SK-N-SH (cell line): ENCODE data around the gene FRAS1. TPM values are rescaled to one million over a fixed set of nuclear protein-coding genes. Genes with fewer than 3 reads are reported as not detected.

Source experiments
- CTCF ChIA-PET: fragments of 300-600, 350-600 bp; formaldehyde crosslinking; extraction: SDS; loops from one replicate; lab custom pipeline; 2021; lab: Yijun Ruan, JAX
- POLR2A ChIA-PET: fragments of 350-600 bp; sonication (Branson Sonifier 250); formaldehyde crosslinking; extraction: SDS; loops from one replicate; lab custom pipeline; 2020; ENCODE audit warnings: antibody characterized with exemption, inconsistent platforms; lab: Yijun Ruan, JAX
- DNase-seq: peaks from one replicate; pipeline ENCODE4 v3.0.0; 2012
- H2AFZ ChIP-seq: fragments of 200-600 bp; sonication (generic); 2 replicates; pipeline ENCODE4 v1.8.1; 2016; ENCODE audit warnings: antibody characterized with exemption, mild to moderate bottlenecking, low read depth
- H3F3A ChIP-seq: fragments of 200-600 bp; sonication (generic); replicated peaks from 2 replicates; pipeline ENCODE3; 2016; ENCODE audit warnings: antibody characterized with exemption, mild to moderate bottlenecking; ENCODE audit not compliant: insufficient read depth
- H3K27ac ChIP-seq, 2 experiments: fragments of 200-500 bp in 1 of 2; fragments of 200-600 bp in 1 of 2; sonication (Bioruptor generic) in 1 of 2; sonication (generic), shearing (Covaris generic) in 1 of 2; 2 replicates each; pipeline versions ENCODE4 v1.5.1 to v1.6.1; 2014 to 2016; ENCODE audit warnings: low read depth in 2 of 2, inconsistent platforms in 1 of 2, low read length in 1 of 2, mild to moderate bottlenecking in 1 of 2, mixed read lengths in 1 of 2
- H3K27me3 ChIP-seq: fragments of 200-600 bp; sonication (generic), shearing (Covaris generic); 2 replicates; pipeline ENCODE4 v1.6.1; 2016; ENCODE audit warnings: mixed run types; ENCODE audit not compliant: insufficient read depth
- H3K36me3 ChIP-seq, 2 experiments: fragments of 200-500 bp in 1 of 2; fragments of 200-600 bp in 1 of 2; sonication (Bioruptor generic) in 1 of 2; sonication (generic) in 1 of 2; replicated peaks in 1 of 2; 2 replicates each; pipeline versions ENCODE3 to v1.5.1; 2014 to 2016; ENCODE audit warnings: low read length in 1 of 2, mild to moderate bottlenecking in 1 of 2; ENCODE audit not compliant: insufficient read depth in 2 of 2, control insufficient read depth in 1 of 2
- H3K4me1 ChIP-seq, 2 experiments: fragments of 200-500 bp in 1 of 2; fragments of 200-600 bp in 1 of 2; sonication (Bioruptor generic) in 1 of 2; sonication (generic), shearing (Covaris generic) in 1 of 2; 2 replicates each; pipeline versions ENCODE4 v1.5.1 to v1.6.1; 2014 to 2016; ENCODE audit warnings: low read depth in 1 of 2, low read length in 1 of 2, mixed run types in 1 of 2; ENCODE audit not compliant: insufficient read depth in 2 of 2, control insufficient read depth in 1 of 2
- H3K4me2 ChIP-seq: fragments of 200-600 bp; sonication (generic), shearing (Covaris generic); 2 replicates; pipeline ENCODE4 v1.6.1; 2017; ENCODE audit warnings: mixed run types
- H3K4me3 ChIP-seq, 2 experiments: fragments of 200-500 bp in 1 of 2; fragments of 200-600 bp in 1 of 2; sonication (Bioruptor generic) in 1 of 2; sonication (generic), shearing (Covaris generic) in 1 of 2; 2 replicates each; pipeline versions ENCODE4 v1.5.1 to v1.8.1; 2014 to 2016; ENCODE audit warnings: low read depth in 2 of 2, inconsistent platforms in 1 of 2, low read length in 1 of 2, mild to moderate bottlenecking in 1 of 2, mixed read lengths in 1 of 2, moderate library complexity in 1 of 2
- H3K79me2 ChIP-seq: fragments of 200-600 bp; sonication (generic); 2 replicates; pipeline ENCODE4 v1.8.1; 2017; ENCODE audit warnings: mild to moderate bottlenecking; ENCODE audit not compliant: insufficient read depth
- H3K9ac ChIP-seq: fragments of 200-600 bp; sonication (generic); 2 replicates; pipeline ENCODE4 v1.6.1; 2017; ENCODE audit warnings: mixed run types
- H3K9me2 ChIP-seq: fragments of 200-600 bp; sonication (generic); 2 replicates; pipeline ENCODE4 v1.6.1; 2017; ENCODE audit warnings: mixed run types
- H3K9me3 ChIP-seq: fragments of 200-600 bp; sonication (generic); 2 replicates; pipeline ENCODE4 v1.6.1; 2017; ENCODE audit warnings: mixed run types, mild to moderate bottlenecking, moderate library complexity
- H4K20me1 ChIP-seq: fragments of 200-600 bp; sonication (generic); 2 replicates; pipeline ENCODE4 v1.6.1; 2017; ENCODE audit warnings: mild to moderate bottlenecking, mixed run types; ENCODE audit not compliant: insufficient read depth
- FOXJ3 ChIP-seq: sonication (generic); formaldehyde crosslinking; IDR thresholded peaks from 2 replicates; pipeline ENCODE4 v1.5.1; 2020; ENCODE audit warnings: mild to moderate bottlenecking, missing genetic modification reagents
- FOXM1 ChIP-seq: IDR thresholded peaks from 2 replicates; pipeline ENCODE4 v1.4.0; 2012; ENCODE audit warnings: low read depth, mild to moderate bottlenecking
- SIN3A ChIP-seq: IDR thresholded peaks from 2 replicates; pipeline ENCODE4 v1.6.1; 2012; ENCODE audit warnings: low read depth, mild to moderate bottlenecking, low read length, moderate library complexity, borderline replicate concordance
- WGBS: methylation state at CpG from one replicate; pipeline ENCODE4 v1.1.6; 2017; ENCODE audit warnings: low lambda C conversion rate; 5-methylcytosine and 5-hydroxymethylcytosine counted together
- polyA plus RNA-seq, 3 experiments: library from polyadenylated mRNA; depleted of rRNA; stranded (reverse); fragments of >200 nt; gene quantifications; 2 replicates each; pipeline ENCODE4 v1.2.3, GENCODE V29; 2012
- small RNA-seq, 7 experiments: library from RNA; depleted of rRNA; stranded (forward); fragments of <200 nt; gene quantifications; one replicate each; pipeline ENCODE3, GENCODE V24; 2012
- TF ChIP-seq, protein P1 (sequence below): fragments of 200-600 bp; sonication (generic); IDR thresholded peaks from 2 replicates; pipeline ENCODE4 v1.6.1; 2017; ENCODE audit warnings: antibody characterized with exemption, mild to moderate bottlenecking, moderate library complexity

The FRAS1 gene
- polyA plus RNA-seq, 1 of the 3 experiments (the other 2 are of a cell fraction), result 8.3 TPM

DNA sequence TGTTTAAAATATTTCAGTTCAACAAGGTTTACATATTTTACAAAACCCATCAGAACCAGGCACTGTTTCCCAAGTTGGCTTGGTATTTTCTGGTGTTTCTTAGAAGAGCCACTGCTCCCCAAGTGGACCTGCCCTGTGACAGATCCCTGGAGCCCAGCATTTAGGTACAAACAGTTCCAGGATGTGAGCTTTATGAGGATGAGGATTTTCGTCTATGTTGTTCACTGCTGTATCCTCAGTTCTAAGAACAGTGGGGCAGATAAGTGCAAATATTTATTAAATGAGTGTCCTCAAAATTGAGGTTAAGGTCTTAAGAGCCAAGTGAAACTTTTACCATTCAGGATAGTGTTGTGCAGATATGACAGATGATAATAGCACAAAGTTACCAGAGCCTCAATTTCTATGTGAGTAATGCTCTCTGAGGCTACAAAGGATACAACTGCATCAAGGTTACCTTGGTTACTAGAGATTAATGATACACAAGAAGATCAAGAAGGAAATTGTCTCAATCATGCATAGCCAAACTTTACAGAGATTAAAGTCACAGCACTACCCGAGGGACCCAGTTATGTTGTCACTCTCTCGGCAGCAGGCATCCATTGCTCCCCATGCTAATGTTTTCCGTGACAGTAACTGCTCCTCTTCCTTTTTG lies 531.9 kb downstream of the FRAS1 start:
- Histone ChIP-seq H3K4me1 (0 out of 4 replicates have a peak, but pooled peaks cover 0 to 5% of the 10 kb centered on the region in 2 experiments), H3K4me3 (no peak overlapping the region), H3K9ac (no peak overlapping the region), H2AFZ (no peak overlapping the region), H3K9me3 (no peaks in the 10 kb centered on the region), H3K27me3 (no peaks in the 10 kb centered on the region), H3K79me2 (no peaks in the 10 kb centered on the region), H3K4me2 (no peak overlapping the region), H4K20me1 (no peaks in the 10 kb centered on the region), H3K9me2 (no peaks in the 10 kb centered on the region), H3K36me3 (peaks cover 0 to 4% of the 10 kb centered on the region in 2 experiments), H3F3A (peaks cover 8% of the 10 kb centered on the region), H3K27ac (no peak overlapping the region)
- ChIA-PET CTCF (no interaction called here), POLR2A (no interaction called here)
- WGBS, result 74% methylated on average over 4 of the region's 4 CpGs
- no peak for DNase-seq
- TF ChIP-seq FOXJ3, result no peak
- TF ChIP-seq, all 33 proteins: peak for 0

DNA sequence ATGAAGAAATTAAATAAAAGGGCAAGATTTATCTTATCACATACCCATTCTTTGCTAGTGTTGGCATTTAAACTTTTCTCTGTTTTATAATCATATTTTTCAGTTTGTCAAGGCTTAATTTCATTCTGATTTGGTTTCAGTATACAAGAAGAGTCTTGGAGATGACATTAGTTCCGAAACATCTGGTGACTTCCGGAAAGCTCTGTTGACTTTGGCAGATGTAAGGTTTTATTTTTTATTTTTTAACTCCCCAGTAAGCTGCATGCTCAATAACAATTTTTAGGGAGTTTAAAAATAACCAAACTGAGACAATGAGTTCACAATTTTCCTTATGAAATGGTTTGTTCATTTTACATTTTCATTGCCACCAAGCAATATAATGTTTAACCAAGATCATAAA lies 534.3 kb downstream of the FRAS1 start:
- Histone ChIP-seq H3K9ac (no peak overlapping the region), H3K4me3 (no peak overlapping the region), H3K27me3 (no peaks in the 10 kb centered on the region), H3K9me3 (no peaks in the 10 kb centered on the region), H3K27ac (no peak overlapping the region), H4K20me1 (no peaks in the 10 kb centered on the region), H3F3A (peaks cover 4% of the 10 kb centered on the region), H3K4me1 (no peaks in the 10 kb centered on the region), H3K9me2 (no peaks in the 10 kb centered on the region), H3K4me2 (no peak overlapping the region), H3K79me2 (no peaks in the 10 kb centered on the region), H3K36me3 (peaks cover 0 to 4% of the 10 kb centered on the region in 2 experiments), H2AFZ (no peak overlapping the region)
- ChIA-PET CTCF (interaction anchor here (0.7 to 2.0 kb wide), 2 partner anchors 9 to 273 kb away, joined by 3 to 8 read pairs; no protein-coding TSS in a partner anchor), POLR2A (no interaction called here)
- WGBS, result 72% methylated on average over 2 of the region's 2 CpGs
- no peak for TF ChIP-seq FOXM1
- DNase-seq, result no peak

DNA sequence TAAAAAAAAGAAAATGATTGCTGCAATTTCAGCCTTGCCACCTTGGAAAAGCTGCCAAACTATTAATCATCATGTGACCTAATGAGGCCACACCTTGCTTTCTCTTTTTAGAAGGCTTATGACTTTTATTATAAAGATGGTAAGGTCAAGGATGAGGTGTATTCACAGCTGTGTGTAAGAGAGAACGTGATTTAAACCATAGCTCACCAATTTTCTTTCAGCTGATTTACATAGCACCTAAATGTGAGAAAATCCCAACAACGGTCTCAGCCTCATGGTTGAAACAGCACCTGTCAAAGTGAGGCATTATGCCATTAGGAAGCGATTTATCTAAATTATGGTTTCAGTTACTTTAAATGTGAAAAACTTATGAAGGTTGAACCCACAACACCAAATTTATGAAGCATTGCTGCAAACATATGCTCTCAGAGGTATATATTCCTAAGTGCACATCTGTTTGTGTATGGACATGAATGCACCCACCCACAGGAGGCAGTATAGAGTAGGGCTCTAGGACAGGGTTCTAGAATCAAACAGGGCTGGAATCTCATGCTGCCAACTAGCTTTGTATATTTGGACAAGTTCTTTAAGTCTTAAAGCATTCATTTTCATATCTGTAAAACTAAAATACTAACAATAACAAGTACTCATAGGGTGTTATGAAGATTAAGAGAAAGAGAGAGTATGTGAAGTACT lies 535.1 kb downstream of the FRAS1 start:
- TF ChIP-seq, protein P1, sequence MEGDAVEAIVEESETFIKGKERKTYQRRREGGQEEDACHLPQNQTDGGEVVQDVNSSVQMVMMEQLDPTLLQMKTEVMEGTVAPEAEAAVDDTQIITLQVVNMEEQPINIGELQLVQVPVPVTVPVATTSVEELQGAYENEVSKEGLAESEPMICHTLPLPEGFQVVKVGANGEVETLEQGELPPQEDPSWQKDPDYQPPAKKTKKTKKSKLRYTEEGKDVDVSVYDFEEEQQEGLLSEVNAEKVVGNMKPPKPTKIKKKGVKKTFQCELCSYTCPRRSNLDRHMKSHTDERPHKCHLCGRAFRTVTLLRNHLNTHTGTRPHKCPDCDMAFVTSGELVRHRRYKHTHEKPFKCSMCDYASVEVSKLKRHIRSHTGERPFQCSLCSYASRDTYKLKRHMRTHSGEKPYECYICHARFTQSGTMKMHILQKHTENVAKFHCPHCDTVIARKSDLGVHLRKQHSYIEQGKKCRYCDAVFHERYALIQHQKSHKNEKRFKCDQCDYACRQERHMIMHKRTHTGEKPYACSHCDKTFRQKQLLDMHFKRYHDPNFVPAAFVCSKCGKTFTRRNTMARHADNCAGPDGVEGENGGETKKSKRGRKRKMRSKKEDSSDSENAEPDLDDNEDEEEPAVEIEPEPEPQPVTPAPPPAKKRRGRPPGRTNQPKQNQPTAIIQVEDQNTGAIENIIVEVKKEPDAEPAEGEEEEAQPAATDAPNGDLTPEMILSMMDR, result peak; percentile 44
- no peak for TF ChIP-seq SIN3A
- TF ChIP-seq, all 33 proteins: peak for 1
- POLR2A ChIA-PET, result no interaction called here
- CTCF ChIA-PET, result interaction anchor here (0.7 to 2.0 kb wide), 2 partner anchors 9 to 272 kb away, joined by 3 to 8 read pairs; no protein-coding TSS in a partner anchor

More for the DNA sequence above, 535.1 kb downstream of the FRAS1 start:
- Histone ChIP-seq H3K27me3 (no peaks in the 10 kb centered on the region), H3K79me2 (no peaks in the 10 kb centered on the region), H3K4me3 (no peak overlapping the region), H3K9me2 (no peaks in the 10 kb centered on the region), H3K4me1 (no peaks in the 10 kb centered on the region), H3K27ac (no peak overlapping the region), H2AFZ (no peak overlapping the region), H3F3A (peaks cover 4% of the 10 kb centered on the region), H4K20me1 (no peaks in the 10 kb centered on the region), H3K9ac (no peak overlapping the region), H3K9me3 (no peaks in the 10 kb centered on the region), H3K36me3 (no peaks in the 10 kb centered on the region), H3K4me2 (no peak overlapping the region)
- WGBS, result 90% methylated on average over 3 of the region's 3 CpGs
- DNase-seq, result peak; percentile 3

Small RNAs within 50 kb of the gene (small RNA-seq; reads per million reads assigned to genes)
- 0 reads per million in 7 experiments for gene AC114801.3

Other genes with a start within 250 kb of the FRAS1 start
- 2.3 and 2.8 TPM in 2 replicates for gene CNOT6L, start 238.0 kb upstream of the FRAS1 start, polyA plus RNA-seq (2012; rRNA removed)
- 11.0 and 13.0 TPM in 2 replicates for gene MRPL1, start 194.5 kb upstream of the FRAS1 start, polyA plus RNA-seq (2012; rRNA removed)